Measurements from ENCODE around the gene PSTPIP2. TPM values are rescaled to one million over a fixed set of nuclear protein-coding genes. Genes with fewer than 3 reads are reported as not detected.

Gene PSTPIP2
- total RNA-seq, 1 experiment from 2014 or later, result 0.39 TPM

- H3K27ac ChIP-seq (ENCODE audit: low read length), result no peak overlapping the region
- DNase-seq (ENCODE audit: low read depth, low spot score) (no peak), ATAC-seq (no peak; the same call in 1 of the 2 replicates)
- ChIA-PET POLR2A (interaction anchor here (0.6 kb wide), 2 partner anchors 11 to 116 kb away, joined by 6 to 7 read pairs; no protein-coding TSS in a partner anchor), CTCF (interaction anchor here (0.6 kb wide), 1 partner anchor 155 kb away, joined by 3 read pairs; no protein-coding TSS in a partner anchor)
- BruUV-seq (replicated peaks), result no TSS peak
- intact Hi-C loops (cut with micrococcal nuclease; ENCODE audit: unreplicated experiment) (loop anchor here (5.0 kb wide), 2 partner anchors 99 to 404 kb away; no protein-coding TSS in a partner anchor), in situ Hi-C loops (cut with HindIII; ENCODE audit: low pct_unique_long_range_greater_than_20kb, low sequenced_read_pairs) (no loop called here)
- H3K9me3 ChIP-seq (ENCODE audit: control insufficient read depth, insufficient read depth, low read depth, low read length), result no peaks in the 10 kb centered on the region
- peak overlapping the region; percentile 44 to 46; a peak in 3 of 4 replicates for H3K4me3 ChIP-seq (ENCODE audit: low read depth in 2 of 2, low read length in 2 of 2)
- no peaks in the 10 kb centered on the region for H3K27me3 ChIP-seq (ENCODE audit: control insufficient read depth, insufficient read depth, low read length)
- TF ChIP-seq SIN3A (IDR thresholded peaks at IDR 0.05; ENCODE audit: borderline replicate concordance, insufficient read depth, low read depth, low read length), result no peak
- no peak for TF ChIP-seq POLR2AphosphoS5 (IDR thresholded peaks at IDR 0.05; ENCODE audit: low read depth, low read length)
- no peak for TF ChIP-seq CTCF (IDR thresholded peaks at IDR 0.05)
- no peaks in the 10 kb centered on the region; the same call in none of the 2 replicates for H3K36me3 ChIP-seq (ENCODE audit: control insufficient read depth, insufficient read depth, low read length)
- H3K4me1 ChIP-seq (ENCODE audit: control insufficient read depth, insufficient read depth, low read length), result no peaks in the 10 kb centered on the region
Observed at GRCh38 chr18:46070815-46071652, 1.0 kb downstream of the PSTPIP2 start.

GRCh38 chr18:46070232-46070631 lies 1.8 kb downstream of the PSTPIP2 start:
- Histone ChIP-seq H3K4me3 (ENCODE audit: low read depth in 2 of 2, low read length in 2 of 2) (no peak overlapping the region), H3K4me1 (ENCODE audit: control insufficient read depth, insufficient read depth, low read length) (no peaks in the 10 kb centered on the region), H3K36me3 (ENCODE audit: control insufficient read depth, insufficient read depth, low read length) (no peaks in the 10 kb centered on the region; the same call in none of the 2 replicates), H3K27me3 (ENCODE audit: control insufficient read depth, insufficient read depth, low read length) (no peaks in the 10 kb centered on the region), H3K9me3 (ENCODE audit: control insufficient read depth, insufficient read depth, low read depth, low read length) (no peaks in the 10 kb centered on the region), H3K27ac (ENCODE audit: low read length) (no peak overlapping the region)
- ChIA-PET CTCF (no interaction called here), POLR2A (no interaction called here)
- ATAC-seq, result no peak
- intact Hi-C loops (cut with micrococcal nuclease; ENCODE audit: unreplicated experiment) (loop anchor here (5.0 kb wide), 2 partner anchors 98 to 403 kb away; no protein-coding TSS in a partner anchor), in situ Hi-C loops (cut with HindIII; ENCODE audit: low pct_unique_long_range_greater_than_20kb, low sequenced_read_pairs) (no loop called here)
- BruUV-seq (replicated peaks), result no TSS peak
- no peak for DNase-seq (ENCODE audit: low read depth, low spot score)
- TF ChIP-seq TCF7L2 (IDR thresholded peaks at IDR 0.05; ENCODE audit: low read depth, low read length) (no peak), CTCF (IDR thresholded peaks at IDR 0.05) (no peak), POLR2AphosphoS5 (IDR thresholded peaks at IDR 0.05; ENCODE audit: low read depth, low read length) (no peak), SIN3A (IDR thresholded peaks at IDR 0.05; ENCODE audit: borderline replicate concordance, insufficient read depth, low read depth, low read length) (no peak)
- TF ChIP-seq, protein P1, sequence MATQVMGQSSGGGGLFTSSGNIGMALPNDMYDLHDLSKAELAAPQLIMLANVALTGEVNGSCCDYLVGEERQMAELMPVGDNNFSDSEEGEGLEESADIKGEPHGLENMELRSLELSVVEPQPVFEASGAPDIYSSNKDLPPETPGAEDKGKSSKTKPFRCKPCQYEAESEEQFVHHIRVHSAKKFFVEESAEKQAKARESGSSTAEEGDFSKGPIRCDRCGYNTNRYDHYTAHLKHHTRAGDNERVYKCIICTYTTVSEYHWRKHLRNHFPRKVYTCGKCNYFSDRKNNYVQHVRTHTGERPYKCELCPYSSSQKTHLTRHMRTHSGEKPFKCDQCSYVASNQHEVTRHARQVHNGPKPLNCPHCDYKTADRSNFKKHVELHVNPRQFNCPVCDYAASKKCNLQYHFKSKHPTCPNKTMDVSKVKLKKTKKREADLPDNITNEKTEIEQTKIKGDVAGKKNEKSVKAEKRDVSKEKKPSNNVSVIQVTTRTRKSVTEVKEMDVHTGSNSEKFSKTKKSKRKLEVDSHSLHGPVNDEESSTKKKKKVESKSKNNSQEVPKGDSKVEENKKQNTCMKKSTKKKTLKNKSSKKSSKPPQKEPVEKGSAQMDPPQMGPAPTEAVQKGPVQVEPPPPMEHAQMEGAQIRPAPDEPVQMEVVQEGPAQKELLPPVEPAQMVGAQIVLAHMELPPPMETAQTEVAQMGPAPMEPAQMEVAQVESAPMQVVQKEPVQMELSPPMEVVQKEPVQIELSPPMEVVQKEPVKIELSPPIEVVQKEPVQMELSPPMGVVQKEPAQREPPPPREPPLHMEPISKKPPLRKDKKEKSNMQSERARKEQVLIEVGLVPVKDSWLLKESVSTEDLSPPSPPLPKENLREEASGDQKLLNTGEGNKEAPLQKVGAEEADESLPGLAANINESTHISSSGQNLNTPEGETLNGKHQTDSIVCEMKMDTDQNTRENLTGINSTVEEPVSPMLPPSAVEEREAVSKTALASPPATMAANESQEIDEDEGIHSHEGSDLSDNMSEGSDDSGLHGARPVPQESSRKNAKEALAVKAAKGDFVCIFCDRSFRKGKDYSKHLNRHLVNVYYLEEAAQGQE (IDR thresholded peaks at IDR 0.05; ENCODE audit: insufficient read depth in 1 of 2, low read depth in 2 of 2, low read length in 1 of 2), result no peak
